NCI-H2227 treated with DMSO at 0.1 percent for 48 hours (cell line): ENCODE results near the gene KIF15.

Source experiments
- DNase-seq: peaks from one replicate; lab custom pipeline; 2025; lab: John Stamatoyannopoulos, UW

KIF15 gene

GRCh38 chr3:44877333-44877732, 115.7 kb downstream of the KIF15 start:
- DNase-seq, result no peak

- no peak for DNase-seq
These were observed 118.7 kb downstream of the KIF15 start for GRCh38 chr3:44880284-44880683.

GRCh38 chr3:44883213-44883955, 121.8 kb downstream of the KIF15 start:
- DNase-seq, result no peak

GRCh38 chr3:44883999-44884431, 122.4 kb downstream of the KIF15 start:
- DNase-seq, result no peak

GRCh38 chr3:44885618-44886017, 124.0 kb downstream of the KIF15 start:
- no peak for DNase-seq

GRCh38 chr3:44886561-44886960, 125.0 kb downstream of the KIF15 start:
- no peak for DNase-seq

- DNase-seq, result no peak
These were observed 125.5 kb downstream of the KIF15 start for GRCh38 chr3:44887101-44887500.

- no peak for DNase-seq
These were observed 128.7 kb downstream of the KIF15 start for GRCh38 chr3:44890258-44890657.

GRCh38 chr3:44890852-44891251, 129.3 kb downstream of the KIF15 start:
- no peak for DNase-seq

- DNase-seq, result no peak
These were observed 131.1 kb downstream of the KIF15 start for GRCh38 chr3:44892689-44893088.

GRCh38 chr3:44893097-44893496, 131.5 kb downstream of the KIF15 start:
- no peak for DNase-seq

- DNase-seq, result no peak
These were observed 132.9 kb downstream of the KIF15 start for GRCh38 chr3:44894485-44894884.

GRCh38 chr3:44896440-44896839, 134.8 kb downstream of the KIF15 start:
- no peak for DNase-seq

GRCh38 chr3:44899683-44900367, 138.2 kb downstream of the KIF15 start:
- no peak for DNase-seq

GRCh38 chr3:44902628-44903027, 141.0 kb downstream of the KIF15 start:
- no peak for DNase-seq
